SK-N-SH (cell line): ENCODE data around the gene TRAPPC6A.

Source experiments
- CHD2 ChIP-seq: fragments of 150-350 bp; IDR thresholded peaks from 2 replicates; pipeline ENCODE4 v1.6.1; 2018; ENCODE audit warnings: low read length; ENCODE audit not compliant: partially characterized antibody
- CTCF ChIP-seq: fragments of 200-600 bp; sonication (generic); IDR thresholded peaks from 2 replicates; pipeline ENCODE4 v1.6.1; 2017; ENCODE audit warnings: antibody characterized with exemption, mild to moderate bottlenecking, moderate library complexity
- EP300 ChIP-seq, 2 experiments: IDR thresholded peaks; 2 replicates each; pipeline versions ENCODE4 v1.4.0 to v1.6.1; 2012; ENCODE audit warnings: borderline replicate concordance in 1 of 2, low read depth in 1 of 2, low read length in 1 of 2
- JUND ChIP-seq: IDR thresholded peaks from 2 replicates; pipeline ENCODE4 v1.4.0; 2012
- MAX ChIP-seq: IDR thresholded peaks from 2 replicates; pipeline ENCODE4 v1.4.0; 2012; ENCODE audit warnings: low read depth
- POLR2AphosphoS5 ChIP-seq: IDR thresholded peaks from 2 replicates; pipeline ENCODE4 v1.6.1; 2012; ENCODE audit warnings: low read depth, low read length
- RAD21 ChIP-seq: IDR thresholded peaks from 2 replicates; pipeline ENCODE4 v1.6.1; 2012; ENCODE audit warnings: mild to moderate bottlenecking, low read length
- REST ChIP-seq: IDR thresholded peaks from 2 replicates; pipeline ENCODE4 v1.6.1; 2012; ENCODE audit warnings: mild to moderate bottlenecking, low read depth, low read length, moderate library complexity
- RFX5 ChIP-seq: IDR thresholded peaks from 2 replicates; pipeline ENCODE4 v1.6.1; 2012; ENCODE audit warnings: mild to moderate bottlenecking, improper control_type of control experiment, low read length
- RXRA ChIP-seq: IDR thresholded peaks from 2 replicates; pipeline ENCODE4 v1.4.0; 2012; ENCODE audit warnings: low read depth, mild to moderate bottlenecking, borderline replicate concordance
- SMC3 ChIP-seq: IDR thresholded peaks from 2 replicates; pipeline ENCODE4 v1.6.1; 2012; ENCODE audit warnings: low read depth, low read length, improper control_type of control experiment
- TAF1 ChIP-seq: IDR thresholded peaks from 2 replicates; pipeline ENCODE4 v1.6.1; 2012; ENCODE audit warnings: low read depth, mild to moderate bottlenecking, low read length, moderate library complexity, borderline replicate concordance
- TEAD4 ChIP-seq: IDR thresholded peaks from 2 replicates; pipeline ENCODE4 v1.4.0; 2012; ENCODE audit warnings: mild to moderate bottlenecking, borderline replicate concordance; ENCODE audit not compliant: insufficient read depth
- YY1 ChIP-seq: IDR thresholded peaks from 2 replicates; pipeline ENCODE4 v1.4.0; 2012; ENCODE audit warnings: low read depth, mild to moderate bottlenecking

GRCh38 chr19:45128806-45129205 lies 49.2 kb downstream of the TRAPPC6A start:
- no peak for TF ChIP-seq CTCF
- TF ChIP-seq YY1, result no peak
- TF ChIP-seq RXRA, result no peak
- TF ChIP-seq CHD2, result no peak
- no peak for TF ChIP-seq TAF1
- TF ChIP-seq POLR2AphosphoS5, result no peak
- no peak for TF ChIP-seq RFX5
- TF ChIP-seq EP300 (IDR thresholded peaks at IDR 0.05; ENCODE audit: borderline replicate concordance in 1 of 2, low read depth in 1 of 2, low read length in 1 of 2), result no peak
- no peak for TF ChIP-seq REST
- no peak for TF ChIP-seq TEAD4
- no peak for TF ChIP-seq MAX
- no peak for TF ChIP-seq RAD21
- TF ChIP-seq JUND, result no peak
- no peak for TF ChIP-seq SMC3
